Epithelial cell of esophagus (primary cell): ENCODE results near the gene SIRPA.
A peak's percentile ranks its signal among the peaks of the same experiment; 100 is the strongest.

ENCODE experiments used
- DNase-seq: peaks from one replicate; pipeline ENCODE4 v3.0.0; 2010; ENCODE audit warnings: low read depth
- H3K4me3 ChIP-seq: 2 replicates; pipeline ENCODE4 v1.5.1; 2011; ENCODE audit warnings: mild to moderate bottlenecking, low read length, control low read depth
- TF ChIP-seq, protein P1 (sequence below): IDR thresholded peaks from 2 replicates; pipeline ENCODE4 v1.5.1; 2011; ENCODE audit warnings: low read depth, mild to moderate bottlenecking, low read length, control low read depth, inconsistent platforms; ENCODE audit not compliant: insufficient read depth; ENCODE audit errors: missing control alignments

Gene SIRPA

DNA sequence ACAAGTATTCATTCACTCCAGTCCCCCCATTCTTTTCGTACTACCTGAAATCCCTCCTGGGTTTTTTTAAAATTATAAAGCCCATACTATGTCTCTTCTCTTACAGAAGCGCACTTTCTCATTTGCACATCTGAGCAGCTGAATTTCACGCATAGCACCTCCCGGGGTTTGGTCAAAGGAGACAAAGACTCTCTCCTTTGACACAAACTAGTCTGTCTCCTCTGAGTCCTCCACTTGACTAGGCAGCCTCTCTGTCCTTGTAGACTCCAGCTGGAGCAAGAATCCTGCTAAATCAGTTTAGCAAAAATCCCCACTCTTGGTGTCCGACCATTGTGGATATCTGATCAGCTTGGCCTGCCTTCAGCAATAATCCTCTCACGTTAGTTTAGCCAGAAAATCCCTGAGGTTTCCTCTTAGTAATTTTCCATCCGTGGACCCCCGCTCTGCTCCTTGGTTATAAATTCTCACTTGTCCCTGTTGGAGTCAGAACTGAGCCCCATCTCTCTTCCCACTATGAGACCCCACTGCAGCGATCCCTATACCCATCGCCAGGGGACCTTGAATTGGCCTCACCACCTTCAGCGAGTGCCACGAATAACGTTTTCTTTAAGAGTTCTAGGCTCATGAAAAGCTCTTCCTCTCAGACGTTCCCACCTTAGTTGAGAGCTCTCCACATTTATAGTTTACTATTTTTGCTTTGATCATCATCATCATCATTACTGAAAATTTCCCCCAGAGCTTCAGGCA, 69.6 kb downstream of the SIRPA start:
- no peak overlapping the region for H3K4me3 ChIP-seq
- TF ChIP-seq, protein P1, sequence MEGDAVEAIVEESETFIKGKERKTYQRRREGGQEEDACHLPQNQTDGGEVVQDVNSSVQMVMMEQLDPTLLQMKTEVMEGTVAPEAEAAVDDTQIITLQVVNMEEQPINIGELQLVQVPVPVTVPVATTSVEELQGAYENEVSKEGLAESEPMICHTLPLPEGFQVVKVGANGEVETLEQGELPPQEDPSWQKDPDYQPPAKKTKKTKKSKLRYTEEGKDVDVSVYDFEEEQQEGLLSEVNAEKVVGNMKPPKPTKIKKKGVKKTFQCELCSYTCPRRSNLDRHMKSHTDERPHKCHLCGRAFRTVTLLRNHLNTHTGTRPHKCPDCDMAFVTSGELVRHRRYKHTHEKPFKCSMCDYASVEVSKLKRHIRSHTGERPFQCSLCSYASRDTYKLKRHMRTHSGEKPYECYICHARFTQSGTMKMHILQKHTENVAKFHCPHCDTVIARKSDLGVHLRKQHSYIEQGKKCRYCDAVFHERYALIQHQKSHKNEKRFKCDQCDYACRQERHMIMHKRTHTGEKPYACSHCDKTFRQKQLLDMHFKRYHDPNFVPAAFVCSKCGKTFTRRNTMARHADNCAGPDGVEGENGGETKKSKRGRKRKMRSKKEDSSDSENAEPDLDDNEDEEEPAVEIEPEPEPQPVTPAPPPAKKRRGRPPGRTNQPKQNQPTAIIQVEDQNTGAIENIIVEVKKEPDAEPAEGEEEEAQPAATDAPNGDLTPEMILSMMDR = peak; percentile 5
- DNase-seq = no peak

DNA sequence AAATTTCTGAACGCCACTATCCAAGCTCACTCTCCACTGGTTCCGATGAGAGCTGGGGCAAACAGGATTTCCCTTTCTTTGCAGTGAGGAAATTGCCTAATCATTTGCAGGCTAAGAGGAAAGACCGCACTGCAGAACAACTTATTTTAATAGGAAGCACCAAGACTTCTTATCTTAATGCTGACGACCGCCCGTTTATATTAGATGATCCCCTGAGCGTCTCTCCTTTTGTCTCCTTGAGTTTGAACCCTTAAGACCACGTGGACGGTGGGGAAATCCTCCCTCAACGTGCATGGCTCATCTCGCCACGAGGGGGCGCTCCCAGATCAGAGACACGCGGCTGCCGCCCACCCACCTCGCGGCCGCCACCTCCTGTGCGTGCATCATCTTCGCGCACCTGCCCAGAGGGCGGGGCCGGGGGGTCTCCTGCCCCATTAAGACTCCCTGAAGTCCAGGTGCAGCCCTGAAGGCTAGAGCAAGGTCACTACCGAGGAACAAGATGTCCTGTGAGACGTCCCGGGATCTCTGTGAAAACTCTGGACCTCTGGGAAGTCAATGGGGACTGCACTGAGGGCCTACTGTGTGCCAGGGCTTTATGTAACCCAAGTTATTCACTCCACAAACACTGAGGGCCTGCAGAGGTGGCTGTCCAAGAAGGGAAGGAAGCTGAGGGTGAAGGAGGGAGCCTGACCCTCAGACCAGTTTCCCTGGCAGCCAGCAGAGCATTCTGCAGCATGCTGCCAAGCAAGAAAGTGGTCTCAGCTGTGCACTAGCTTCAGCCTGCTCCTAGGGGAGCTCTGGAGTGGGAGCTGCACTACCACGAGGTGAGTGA, 70.5 kb downstream of the SIRPA start:
- no peak overlapping the region for H3K4me3 ChIP-seq
- peak; percentile 64 for DNase-seq
- TF ChIP-seq, protein P1 = peak; percentile 87

DNA sequence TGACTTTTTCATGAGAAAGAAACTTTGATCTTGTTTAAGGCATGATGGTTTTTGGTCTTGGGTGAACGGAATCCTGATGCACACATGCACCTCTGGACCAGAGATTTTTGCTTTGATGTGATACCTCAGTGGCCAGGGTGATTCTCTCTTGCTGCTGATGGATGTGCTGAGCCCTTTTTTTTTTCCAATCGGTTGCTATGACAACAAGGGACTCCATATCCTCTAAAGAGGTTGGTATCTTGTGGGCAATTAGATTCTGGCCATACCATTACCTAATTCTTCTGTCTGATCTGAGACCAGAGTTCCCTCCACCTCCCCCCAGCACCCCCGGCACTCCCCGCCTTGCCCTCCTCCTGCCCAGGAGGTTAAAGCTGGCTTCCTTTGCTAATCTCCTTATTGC, 73.8 kb downstream of the SIRPA start:
- no peak overlapping the region for H3K4me3 ChIP-seq
- TF ChIP-seq, protein P1 = no peak
- DNase-seq = no peak

DNA sequence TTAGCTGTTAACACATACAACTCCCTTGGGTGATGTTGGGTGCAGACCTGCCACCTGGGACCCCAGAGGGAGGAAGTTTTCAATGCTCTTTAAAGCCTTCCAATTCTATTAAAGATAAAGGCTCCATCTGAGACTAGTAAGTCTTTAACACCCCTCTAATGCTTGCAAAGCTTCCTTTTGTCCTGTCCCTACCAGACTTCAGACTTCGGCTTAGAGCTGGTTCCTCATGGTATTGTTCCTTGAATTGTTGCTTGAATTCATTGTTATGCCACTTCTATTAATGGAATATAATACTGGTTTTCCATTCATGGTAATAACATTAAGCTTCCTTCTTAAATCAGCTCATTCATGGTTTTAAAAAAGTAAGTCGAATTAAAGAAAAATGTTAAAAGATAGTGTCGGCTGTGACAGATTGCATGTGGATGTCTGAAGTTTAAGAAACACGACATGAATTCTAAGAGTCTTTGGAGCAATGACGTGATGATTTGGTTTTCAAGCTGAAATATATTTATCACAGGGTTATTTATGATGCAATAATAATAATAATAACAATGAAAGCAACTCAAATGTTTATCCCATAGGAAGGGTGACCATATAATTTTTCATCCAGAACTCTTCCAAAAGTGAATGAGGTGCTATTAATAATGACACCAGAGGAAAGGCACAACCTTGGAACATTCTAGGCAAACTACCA, 76.8 kb downstream of the SIRPA start:
- no peak for DNase-seq
- TF ChIP-seq, protein P1 = no peak
- no peak overlapping the region for H3K4me3 ChIP-seq

DNA sequence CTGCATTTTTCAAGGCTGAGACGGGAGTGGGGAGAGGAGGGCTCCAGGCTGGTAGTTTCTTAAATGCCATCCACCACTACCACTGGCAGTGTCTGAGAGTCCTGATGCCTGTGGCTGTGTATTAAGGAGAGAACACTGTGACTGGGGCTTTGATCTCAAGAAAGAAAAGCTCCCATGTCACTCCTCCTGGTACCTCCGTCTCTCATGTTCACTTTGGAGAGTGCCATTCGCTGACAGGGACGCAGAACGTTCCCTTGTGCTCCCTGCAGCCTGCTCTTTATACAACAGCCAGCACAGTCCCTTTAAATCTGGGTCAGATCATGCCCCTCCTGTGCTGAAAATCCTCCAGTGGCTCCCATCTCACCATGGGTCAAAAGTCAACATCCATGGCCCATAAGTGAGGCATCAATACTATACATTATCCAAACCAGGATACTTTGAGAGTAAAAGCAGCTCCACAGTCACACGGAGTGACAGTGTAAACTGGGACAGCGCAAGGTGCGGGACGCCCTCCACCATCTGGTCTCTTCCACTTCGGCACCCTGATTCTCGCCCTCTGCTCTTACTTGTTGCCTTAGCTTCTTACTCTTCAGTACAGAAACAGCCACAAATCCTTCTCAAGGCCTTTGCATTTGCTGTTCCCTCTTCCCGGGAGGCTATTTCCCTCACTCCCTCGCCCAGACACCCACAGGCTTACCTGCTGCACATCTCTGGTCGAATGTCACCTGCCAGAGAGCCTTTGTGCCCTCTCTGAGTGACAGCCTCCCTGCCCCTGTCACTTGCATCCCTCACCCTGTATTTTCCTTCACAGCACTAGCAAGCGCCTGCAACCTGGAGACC, 78.6 kb downstream of the SIRPA start:
- TF ChIP-seq, protein P1 = no peak
- DNase-seq = no peak
- no peak overlapping the region for H3K4me3 ChIP-seq

DNA sequence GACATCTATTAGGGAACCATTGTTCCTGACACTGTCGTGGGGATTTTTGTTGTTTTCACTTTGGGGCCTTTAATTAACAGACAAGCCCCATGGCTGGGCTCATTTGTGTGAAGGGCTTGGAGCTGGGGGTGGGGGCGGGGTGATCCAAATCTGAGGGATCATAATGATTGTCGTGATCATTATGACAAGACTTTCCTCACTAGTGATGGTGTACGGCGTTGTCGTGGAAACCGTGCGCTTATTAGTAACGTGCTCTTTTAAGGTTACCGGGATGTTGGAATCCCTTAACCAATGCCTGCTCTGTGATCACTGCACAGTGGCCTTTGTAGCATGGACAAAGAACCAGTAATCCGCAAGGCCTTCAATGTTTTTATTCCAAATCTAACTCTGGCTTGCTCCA, 80.1 kb downstream of the SIRPA start:
- no peak overlapping the region for H3K4me3 ChIP-seq
- DNase-seq = no peak
- TF ChIP-seq, protein P1 = no peak
